ENCODE measurements around the gene MYO9B.

Gene MYO9B

GRCh38 chr19:17219286-17219685, 143.7 kb downstream of the MYO9B start:
- Histone ChIP-seq H3K27me3 (no peaks in the 10 kb centered on the region), H3K4me3 (ENCODE audit: low read depth in 1 of 2, low read length in 1 of 2) (no peak overlapping the region)

GRCh38 chr19:17220207-17220758, 144.7 kb downstream of the MYO9B start:
- H3K4me3 ChIP-seq (ENCODE audit: low read depth in 1 of 2, low read length in 1 of 2), result no peak overlapping the region
- no peak overlapping the region for H3K27ac ChIP-seq
- no peaks in the 10 kb centered on the region for H3K9me3 ChIP-seq
- TF ChIP-seq CTCF (IDR thresholded peaks at IDR 0.05), result no peak
- H3K27me3 ChIP-seq, result no peaks in the 10 kb centered on the region
- peaks cover 3% of the 10 kb centered on the region for H3K36me3 ChIP-seq
- peaks cover 10% of the 10 kb centered on the region in 2 experiments for H3K4me1 ChIP-seq (ENCODE audit: control insufficient read depth in 1 of 2, insufficient read depth in 1 of 2, low read depth in 1 of 2, low read length in 1 of 2)

More at GRCh38 chr19:17219286-17219685, 143.7 kb downstream of the MYO9B start:
- H3K36me3 ChIP-seq, result peaks cover 3% of the 10 kb centered on the region
- H3K4me1 ChIP-seq (ENCODE audit: control insufficient read depth in 1 of 2, insufficient read depth in 1 of 2, low read depth in 1 of 2, low read length in 1 of 2), result peaks cover 16% of the 10 kb centered on the region in 2 experiments
- TF ChIP-seq CTCF (IDR thresholded peaks at IDR 0.05), result no peak
- H3K9me3 ChIP-seq, result no peaks in the 10 kb centered on the region
- no peak overlapping the region for H3K27ac ChIP-seq

- Histone ChIP-seq H3K27ac (no peak overlapping the region), H3K36me3 (no peaks in the 10 kb centered on the region), H3K27me3 (no peaks in the 10 kb centered on the region), H3K9me3 (no peaks in the 10 kb centered on the region), H3K4me1 (ENCODE audit: control insufficient read depth in 1 of 2, insufficient read depth in 1 of 2, low read depth in 1 of 2, low read length in 1 of 2) (peaks cover 18% of the 10 kb centered on the region in 2 experiments), H3K4me3 (ENCODE audit: low read depth in 1 of 2, low read length in 1 of 2) (peak overlapping the region; percentile 78 to 95)
- no peak for TF ChIP-seq CTCF (IDR thresholded peaks at IDR 0.05)
Observed at GRCh38 chr19:17225053-17225452, 149.5 kb downstream of the MYO9B start.

GRCh38 chr19:17226002-17226933, 150.7 kb downstream of the MYO9B start, which contains the start of gene OCEL1:
Gene OCEL1, plus strand, starts transcription at chr19:17226226. Its CDS starts 22 bp downstream, at chr19:17226248.
- Histone ChIP-seq H3K4me1 (ENCODE audit: control insufficient read depth in 1 of 2, insufficient read depth in 1 of 2, low read depth in 1 of 2, low read length in 1 of 2) (peaks cover 18% of the 10 kb centered on the region in 2 experiments), H3K36me3 (no peaks in the 10 kb centered on the region), H3K4me3 (ENCODE audit: low read depth in 1 of 2, low read length in 1 of 2) (peak within 1 kb of the TSS; percentile 78 to 95), H3K9me3 (no peaks in the 10 kb centered on the region), H3K27me3 (no peaks in the 10 kb centered on the region), H3K27ac (peak within 1 kb of the TSS; percentile 96)
- TF ChIP-seq CTCF (IDR thresholded peaks at IDR 0.05), result peak; percentile 31

- H3K4me3 ChIP-seq (ENCODE audit: low read depth in 1 of 2, low read length in 1 of 2), result no peak overlapping the region
- H3K36me3 ChIP-seq, result no peaks in the 10 kb centered on the region
- no peak overlapping the region for H3K27ac ChIP-seq
- H3K9me3 ChIP-seq, result no peaks in the 10 kb centered on the region
- TF ChIP-seq CTCF (IDR thresholded peaks at IDR 0.05), result no peak
- peaks cover 18% of the 10 kb centered on the region in 2 experiments for H3K4me1 ChIP-seq (ENCODE audit: control insufficient read depth in 1 of 2, insufficient read depth in 1 of 2, low read depth in 1 of 2, low read length in 1 of 2)
- no peaks in the 10 kb centered on the region for H3K27me3 ChIP-seq
Observed at GRCh38 chr19:17227798-17228367, 152.3 kb downstream of the MYO9B start.

Measured in neutrophil (primary cell).